GM19351 (cell line): ENCODE data around the gene TH.

Source experiments
- ATAC-seq: cut with Tn5 transposase; IDR thresholded peaks from one replicate; pipeline ENCODE4 v1.9.1; 2021; ENCODE audit warnings: mild to moderate bottlenecking, moderate library complexity; ENCODE audit not compliant: unreplicated experiment

Gene TH

DNA sequence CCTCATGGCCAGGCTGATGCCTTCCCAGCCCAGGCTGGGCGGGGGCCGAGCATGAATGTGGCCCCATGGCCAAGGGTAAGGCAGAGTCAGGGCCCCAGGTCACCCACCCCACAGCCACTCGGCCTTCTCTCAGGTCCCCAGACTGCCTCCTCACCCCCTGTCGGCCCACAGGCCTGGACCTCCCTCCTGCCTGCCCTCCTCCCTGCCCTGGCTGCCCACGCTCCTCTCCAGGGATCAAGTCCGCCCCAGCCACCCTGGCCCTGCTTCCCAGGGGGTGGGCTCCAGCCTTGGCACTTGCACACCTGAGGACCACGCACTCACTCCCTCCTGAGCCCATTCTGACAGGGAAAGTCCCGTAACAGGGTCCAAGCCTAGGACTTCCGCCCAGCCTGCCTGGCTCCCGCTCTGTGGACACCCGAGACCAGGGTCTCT, 37.8 kb upstream of the TH start:
- ATAC-seq: no peak

DNA sequence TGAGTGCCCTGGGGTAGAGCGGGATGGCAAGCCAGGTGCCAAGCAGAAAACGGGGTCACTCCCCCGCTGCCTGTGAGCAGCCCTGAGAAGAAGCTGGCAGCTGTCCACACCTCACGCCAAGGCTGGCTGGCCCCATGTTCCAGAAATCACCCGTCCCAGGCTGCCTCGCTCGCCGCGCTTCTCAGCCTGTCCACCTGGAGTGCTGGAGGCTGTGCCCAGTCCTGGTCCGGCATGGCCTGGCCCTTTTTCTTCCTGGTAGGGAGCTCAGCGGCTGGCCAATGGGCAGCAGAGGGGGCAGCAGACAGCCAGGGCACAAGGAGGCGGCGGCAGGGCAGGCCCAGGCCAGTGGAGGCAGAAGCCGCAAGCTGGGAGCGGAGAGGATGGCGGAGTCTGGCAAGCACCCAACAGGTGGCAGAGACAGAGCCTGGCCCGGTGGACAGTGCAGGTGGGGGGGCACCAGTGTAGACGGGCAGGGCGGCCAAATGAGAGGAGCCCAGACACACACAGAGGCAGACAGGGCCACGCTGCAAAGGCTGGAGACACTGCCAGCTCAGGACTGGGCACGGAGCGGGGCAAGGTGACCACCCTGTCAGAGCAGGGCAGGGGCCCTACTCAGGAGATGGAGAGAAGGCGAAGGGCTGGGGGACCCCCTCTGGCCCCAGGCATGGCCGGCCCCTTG, 37.2 kb upstream of the TH start:
- ATAC-seq: no peak

GRCh38 chr11:2207773-2208621, 36.4 kb upstream of the TH start:
- no peak for ATAC-seq

DNA sequence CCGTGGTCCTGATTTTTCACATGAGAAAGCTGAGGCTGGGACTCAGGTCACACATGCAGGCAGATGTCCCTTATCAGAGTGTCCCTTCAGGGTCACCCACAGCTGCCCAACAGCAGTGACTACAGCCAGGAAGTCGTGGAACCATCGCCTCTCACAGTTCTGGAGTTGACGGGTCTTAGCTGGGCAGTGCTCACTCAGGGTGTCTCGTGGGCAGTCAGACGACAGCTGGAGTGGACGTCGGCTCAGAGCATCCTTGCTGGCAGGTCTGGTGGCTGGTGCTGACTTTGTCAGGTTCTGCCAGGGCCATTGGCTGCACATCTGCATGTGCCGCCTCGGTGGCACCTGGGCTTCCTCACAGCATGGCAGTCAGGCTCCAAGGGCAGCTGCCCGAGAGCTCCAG, 35.6 kb upstream of the TH start:
- ATAC-seq: no peak

DNA sequence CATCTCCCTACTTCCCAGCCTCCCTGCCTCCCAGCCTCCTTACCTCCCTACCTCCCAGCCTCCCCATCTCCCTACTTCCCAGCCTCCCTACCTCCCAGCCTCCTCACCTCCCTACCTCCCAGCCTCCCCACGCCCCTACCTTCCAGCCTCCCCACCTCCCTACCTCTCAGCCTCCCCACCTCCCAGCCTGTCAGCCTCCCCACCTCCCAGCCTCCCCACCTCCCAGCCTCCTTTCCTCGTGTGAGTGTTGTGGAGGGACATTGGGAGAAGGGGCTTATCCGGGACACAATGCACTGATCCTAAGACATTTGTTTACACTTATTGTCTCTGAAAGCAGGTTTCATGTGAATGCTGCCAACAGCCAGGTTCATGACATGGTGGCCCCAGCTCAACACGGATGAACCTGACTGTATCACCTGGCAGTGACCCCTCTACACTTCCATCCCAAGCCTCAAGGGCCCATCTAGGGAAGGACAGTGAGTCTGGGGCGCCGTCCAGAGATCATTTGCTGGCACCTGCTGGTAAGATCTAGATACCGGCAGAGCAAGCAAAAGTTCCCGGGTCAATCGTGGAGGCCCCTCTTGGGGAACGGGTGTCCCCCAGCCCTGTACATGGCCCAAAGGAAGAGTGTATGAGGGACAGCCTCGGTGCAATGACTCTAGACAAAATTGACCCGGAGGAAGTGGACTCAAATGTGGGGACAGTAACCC, 34.5 kb upstream of the TH start:
- no peak for ATAC-seq

DNA sequence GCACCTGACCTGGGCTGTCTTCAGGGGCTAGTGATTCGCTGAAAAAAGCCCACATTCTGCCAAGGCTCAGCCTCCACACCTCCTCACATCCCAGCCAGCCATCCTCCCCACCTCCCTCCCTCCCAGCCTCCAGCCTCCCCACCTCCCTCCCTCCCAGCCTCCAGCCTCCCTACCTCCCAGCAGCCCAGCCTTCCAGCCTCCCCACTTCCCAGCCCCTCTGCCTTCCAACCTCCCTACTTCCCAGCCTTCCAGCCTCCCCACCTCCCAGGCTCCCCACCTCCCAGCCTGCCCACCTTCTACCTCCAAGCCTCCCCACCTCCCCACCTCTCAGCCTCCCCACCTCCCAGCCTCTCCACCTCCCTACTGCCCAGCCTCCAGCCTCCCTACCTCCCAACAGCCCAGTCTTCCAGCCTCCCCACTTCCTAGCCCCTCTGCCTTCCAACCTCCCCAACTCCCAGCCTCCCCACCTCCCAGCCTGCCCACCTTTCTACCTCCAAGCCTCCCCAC, 33.7 kb upstream of the TH start:
- ATAC-seq: no peak

DNA sequence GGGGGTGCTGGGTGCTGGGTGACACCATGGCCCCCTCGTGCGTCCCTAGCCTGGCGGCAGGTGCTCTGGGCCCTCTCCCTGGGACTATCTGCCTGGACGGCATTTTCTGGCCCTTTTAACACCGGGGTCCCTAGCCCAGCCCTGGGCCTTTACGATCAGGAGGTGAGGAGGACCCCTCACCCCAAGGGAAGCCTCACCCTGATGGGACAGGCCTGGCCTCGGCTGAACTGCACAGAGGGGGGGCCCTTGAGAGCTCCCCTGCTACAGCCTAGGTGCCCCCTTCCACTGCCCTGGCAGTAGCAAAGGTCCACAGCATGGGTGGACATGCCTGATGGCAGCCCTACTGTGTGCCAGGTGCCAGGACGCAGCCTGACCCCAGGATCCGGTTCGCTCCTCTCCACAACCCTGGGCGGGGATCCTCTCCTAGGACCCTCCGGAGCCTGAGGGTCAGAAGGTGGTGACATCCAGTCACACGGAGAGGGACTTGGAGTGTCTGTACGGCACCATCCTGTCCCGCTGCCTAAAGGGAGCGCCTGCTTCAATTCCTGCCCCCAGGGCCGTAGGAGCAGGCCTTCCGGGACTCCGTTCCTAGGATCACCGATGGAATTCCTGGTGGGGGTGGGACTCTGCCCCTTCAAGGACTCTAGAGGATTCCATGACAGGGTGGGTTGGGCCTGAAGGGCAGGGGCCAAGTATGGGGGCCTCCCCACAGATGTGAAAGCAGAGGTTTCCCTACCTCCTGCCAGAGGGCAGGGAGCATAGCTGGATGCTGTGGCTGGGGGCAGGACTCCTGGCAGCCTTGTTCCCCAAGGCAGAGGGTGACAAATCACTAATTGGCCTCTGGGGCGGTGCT, 33.0 kb upstream of the TH start:
- no peak for ATAC-seq

- no peak for ATAC-seq
Measured at GRCh38 chr11:2203440-2204259, 32.0 kb upstream of the TH start.

DNA sequence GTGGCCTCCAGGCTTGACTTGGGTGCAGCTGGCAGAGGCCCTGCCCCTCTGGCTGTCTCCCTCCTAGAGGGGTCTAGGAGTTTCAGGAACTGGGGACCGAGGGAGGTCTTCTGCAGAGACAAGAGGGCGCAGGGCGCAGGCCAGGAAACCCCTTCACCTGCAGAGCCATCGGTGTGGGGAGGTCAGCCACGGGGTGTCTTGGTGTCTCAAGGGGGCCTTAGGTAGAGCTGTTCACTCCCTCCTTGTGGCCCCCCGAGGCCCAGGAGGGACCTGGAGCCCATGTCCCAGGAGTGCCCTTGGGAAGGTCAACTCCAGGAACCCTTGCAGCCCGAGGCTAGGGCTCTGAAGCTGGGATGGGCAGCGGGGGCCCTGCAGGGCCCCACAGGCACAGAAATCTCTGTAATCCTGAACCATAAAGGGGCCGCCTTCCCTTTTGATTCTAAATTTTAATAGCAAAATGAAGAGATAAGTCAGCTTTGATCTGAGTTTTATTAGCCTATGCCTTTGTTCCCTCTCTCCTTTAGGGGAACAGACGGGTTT, 31.4 kb upstream of the TH start:
- no peak for ATAC-seq

DNA sequence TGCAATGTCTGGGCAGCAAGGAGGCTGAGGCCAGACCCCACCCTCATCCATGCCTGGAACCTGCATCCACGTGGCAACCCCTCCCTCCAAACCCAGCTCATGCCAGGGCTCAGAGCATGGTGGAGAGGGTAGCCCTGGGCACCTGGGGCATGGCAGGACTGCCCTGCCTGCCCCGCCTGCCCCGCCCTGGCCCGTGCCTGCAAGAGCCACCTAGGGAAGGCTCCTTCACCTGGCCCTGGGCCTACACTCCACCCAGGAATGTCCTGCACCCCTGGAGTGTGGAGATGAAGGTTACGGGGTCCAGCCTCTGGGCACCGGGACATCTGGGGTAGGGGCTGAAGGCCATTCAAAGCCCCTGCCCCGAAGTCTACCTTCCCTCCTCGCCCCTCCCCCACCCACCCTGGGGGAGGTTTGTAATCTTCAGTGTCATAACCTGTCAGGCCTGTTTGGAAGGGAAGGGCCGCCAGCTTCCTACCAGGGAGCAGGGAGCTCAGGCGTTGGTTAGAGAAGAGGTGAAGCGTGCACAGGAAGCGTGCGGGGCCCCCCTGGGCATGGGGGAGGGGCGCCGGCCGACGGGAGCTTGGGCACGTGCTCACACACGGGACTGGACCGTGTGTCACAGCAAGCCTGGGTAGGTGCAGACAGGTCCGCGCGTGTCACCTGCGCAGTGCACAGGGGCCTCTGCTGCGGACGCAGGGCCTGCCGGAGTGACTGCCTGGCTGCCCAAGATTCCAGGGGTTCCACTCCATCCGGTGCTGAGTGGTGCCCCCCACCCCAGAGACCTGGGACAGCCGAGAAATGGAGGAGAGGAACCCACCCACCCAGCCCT, 30.7 kb upstream of the TH start:
- ATAC-seq: no peak

- ATAC-seq: no peak
Measured at GRCh38 chr11:2201542-2201941, 29.9 kb upstream of the TH start.

GRCh38 chr11:2200957-2201519, 29.4 kb upstream of the TH start:
- ATAC-seq: no peak

- ATAC-seq: no peak
Measured at GRCh38 chr11:2200536-2200935, 28.9 kb upstream of the TH start.

DNA sequence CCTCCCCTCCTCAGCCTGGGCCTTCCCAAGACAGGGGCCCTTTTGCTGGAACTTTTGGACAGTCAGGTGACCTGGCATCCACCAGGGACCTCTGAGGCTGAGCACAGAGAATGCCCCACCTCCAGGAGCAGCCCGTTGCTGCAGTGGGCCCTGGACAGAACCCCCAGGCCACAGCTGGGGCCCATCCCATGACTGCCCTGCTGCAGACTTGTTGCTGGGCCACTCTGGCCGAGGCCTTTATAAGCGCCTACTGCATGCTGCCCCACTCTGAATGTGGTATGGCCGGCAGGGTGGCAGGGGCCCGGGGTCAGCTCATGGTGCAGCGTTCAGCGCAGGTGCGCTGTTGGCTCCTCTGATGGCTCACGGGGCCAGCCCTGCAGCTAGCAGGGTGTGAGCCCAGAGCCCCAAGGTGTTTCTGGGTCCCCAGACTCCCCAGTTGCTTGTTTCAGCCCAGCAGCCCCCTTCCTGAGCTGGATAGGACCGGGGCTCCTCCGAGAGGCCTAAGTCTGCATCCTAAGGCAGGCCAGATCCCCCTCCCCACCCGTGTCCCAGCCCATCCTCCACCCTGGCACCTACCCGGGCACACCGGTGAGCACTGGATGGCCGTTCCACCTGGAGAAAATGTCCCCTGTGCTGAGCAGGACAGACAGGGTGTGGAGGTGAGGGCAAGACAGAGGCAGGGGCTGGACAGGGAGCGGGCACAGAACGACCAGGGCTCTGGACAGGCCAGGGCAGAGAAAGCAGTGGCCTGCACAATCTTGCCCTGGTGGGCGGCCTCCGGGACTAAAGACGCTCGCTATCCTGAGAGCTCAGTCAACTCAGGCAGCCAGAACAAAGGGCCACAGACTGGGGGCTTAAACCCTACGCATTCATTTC, 28.1 kb upstream of the TH start:
- ATAC-seq: no peak

DNA sequence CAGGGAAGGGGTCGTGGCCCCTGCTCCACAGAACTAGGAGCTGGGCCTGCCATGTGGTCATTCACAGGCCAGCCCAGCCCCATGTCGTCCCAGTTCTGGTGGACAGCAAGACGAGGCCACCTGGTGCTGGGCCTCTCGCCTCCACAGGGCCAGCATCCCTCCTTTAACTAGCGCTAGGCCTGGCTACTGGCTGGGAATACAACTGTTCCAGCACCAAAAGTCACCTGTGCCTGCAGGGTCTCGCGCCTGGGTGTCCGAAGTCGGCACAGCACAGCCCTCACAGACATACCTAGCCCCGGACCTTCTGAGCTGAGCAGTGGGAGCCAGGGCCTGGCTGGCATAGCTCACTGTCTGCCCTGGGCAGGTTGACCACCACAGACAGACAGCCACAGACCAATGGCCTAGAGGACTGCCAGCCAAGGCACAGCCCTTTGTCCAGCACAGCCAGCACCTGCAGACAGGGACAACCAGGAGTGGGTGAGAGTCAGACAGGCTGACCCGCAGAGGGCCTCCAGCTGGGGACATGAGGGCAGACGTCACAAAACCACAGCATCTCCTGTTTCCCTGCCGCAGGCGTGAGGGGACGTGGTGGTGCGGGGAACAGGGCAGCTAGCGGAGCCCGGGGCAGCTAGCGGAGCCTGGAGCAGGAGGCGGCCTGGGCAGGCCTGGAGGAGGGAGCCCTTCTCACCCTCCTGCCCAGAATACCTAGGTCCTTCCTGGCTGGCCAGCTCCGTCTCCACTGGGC, 27.2 kb upstream of the TH start:
- no peak for ATAC-seq

DNA sequence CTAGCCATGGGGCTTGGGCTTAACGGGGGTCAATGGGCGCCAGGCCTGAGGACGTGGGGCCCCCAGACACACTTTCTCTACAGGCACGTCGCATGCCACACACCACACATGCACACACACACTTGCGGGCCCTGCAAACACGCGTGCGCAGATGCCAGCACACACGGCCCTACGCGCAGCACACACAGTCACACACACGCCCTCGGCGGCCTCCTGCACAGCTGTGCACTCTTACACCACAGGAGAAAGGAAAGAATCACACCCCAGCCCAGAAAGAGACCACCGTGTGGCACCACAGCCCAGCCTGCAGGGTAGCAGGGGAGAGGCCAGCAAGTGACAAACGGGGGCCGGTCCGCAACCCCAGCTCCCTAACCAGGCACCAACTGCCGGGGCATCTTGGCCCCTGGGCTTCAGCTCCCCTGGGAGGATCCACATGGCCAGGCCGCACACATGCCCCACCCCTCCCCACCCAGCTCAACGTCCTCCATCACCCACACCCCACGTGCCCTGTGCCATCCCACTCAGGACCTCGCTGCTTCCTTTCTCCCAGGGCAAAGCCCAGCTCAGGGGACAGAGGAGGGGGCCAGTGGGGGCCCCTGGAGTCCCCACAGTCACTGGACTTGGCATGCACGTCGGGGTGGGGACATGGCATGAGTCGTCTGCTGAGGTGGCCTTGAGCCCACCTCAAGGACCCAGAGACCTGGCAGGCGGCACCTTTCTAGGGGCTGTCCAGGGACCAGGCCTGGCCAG, 26.3 kb upstream of the TH start:
- no peak for ATAC-seq
